Lower leg skin (tissue), 4 donors: ENCODE results near the gene TFF2. TPM values are rescaled to one million over a fixed set of nuclear protein-coding genes. Genes with fewer than 3 reads are reported as not detected.

Source experiments
- DNase-seq, 2 donors: peaks; one replicate each; pipeline ENCODE4 v3.0.0-alpha.2; 2019; ENCODE audit warnings: low spot score in 2 of 2
- H3K4me3 ChIP-seq: fragments of 200-600 bp; sonication (generic); 2 replicates; pipeline ENCODE4 v1.5.1; 2017; ENCODE audit warnings: mild to moderate bottlenecking, low read depth; ENCODE audit not compliant: poor library complexity, severe bottlenecking
- CTCF ChIP-seq, 3 donors: fragments of 450-650 bp; IDR thresholded peaks; one replicate each; pipeline ENCODE4 v1.5.1; 2016; ENCODE audit warnings: antibody characterized with exemption in 3 of 3, mild to moderate bottlenecking in 3 of 3, moderate library complexity in 2 of 3
- POLR2A ChIP-seq, 2 donors: fragments of 450-650 bp; IDR thresholded peaks; one replicate each; pipeline ENCODE4 v1.6.1; 2016 to 2017; ENCODE audit warnings: antibody characterized with exemption in 2 of 2, mild to moderate bottlenecking in 1 of 2, moderate library complexity in 1 of 2
- WGBS, 2 donors: methylation state at CpG; one replicate each; pipeline ENCODE4 v1.1.5; 2018; 5-methylcytosine and 5-hydroxymethylcytosine counted together
- intact Hi-C: fragments of 100-400 bp; cut with DNase I; formaldehyde crosslinking; loops from one replicate; pipeline ENCODE4 v1.15.0; 2023; ENCODE audit warnings: low total_unique reads
- total RNA-seq, 4 donors: library from RNA; depleted of rRNA; stranded (reverse); fragments of >200 nt; gene quantifications; one replicate each; pipeline ENCODE4 v1.1.0, GENCODE V29; 2016

The TFF2 gene
- total RNA-seq, 4 donors from 2014 or later, result not detected

- H3K4me3 ChIP-seq, result no peak overlapping the region
- no peak for TF ChIP-seq CTCF (IDR thresholded peaks at IDR 0.05)
- TF ChIP-seq POLR2A (IDR thresholded peaks at IDR 0.05), result no peak
- DNase-seq, result no peak
- intact Hi-C loops, result no loop called here
Measured at GRCh38 chr21:42331660-42332059, 19.1 kb downstream of the TFF2 start.

- intact Hi-C loops, result no loop called here
- no peak for TF ChIP-seq CTCF (IDR thresholded peaks at IDR 0.05)
- no peak for TF ChIP-seq POLR2A (IDR thresholded peaks at IDR 0.05)
- WGBS, 2 donors, result 90 to 92% methylated on average over 4 of the region's 4 CpGs
- DNase-seq, result peak in 1 of 2 donors; percentile 45
- H3K4me3 ChIP-seq, result no peak overlapping the region
Measured at GRCh38 chr21:42330380-42331371, 20.1 kb downstream of the TFF2 start.

- 85 to 92% methylated on average over 6 of the region's 6 CpGs for WGBS, 2 donors
- DNase-seq, result peak in 1 of 2 donors; percentile 65
- no peak overlapping the region for H3K4me3 ChIP-seq
- intact Hi-C loops, result no loop called here
- no peak for TF ChIP-seq CTCF (IDR thresholded peaks at IDR 0.05)
- no peak for TF ChIP-seq POLR2A (IDR thresholded peaks at IDR 0.05)
Measured at GRCh38 chr21:42324896-42325295, 25.9 kb downstream of the TFF2 start.

- intact Hi-C loops, result no loop called here
- H3K4me3 ChIP-seq, result no peak overlapping the region
- TF ChIP-seq POLR2A (IDR thresholded peaks at IDR 0.05) (no peak), CTCF (IDR thresholded peaks at IDR 0.05) (no peak)
- 76 to 85% methylated on average over 4 of the region's 4 CpGs for WGBS, 2 donors
- peak in 1 of 2 donors; percentile 68 for DNase-seq
Measured at GRCh38 chr21:42321845-42322244, 28.9 kb downstream of the TFF2 start.

GRCh38 chr21:42321231-42321630 lies 29.6 kb downstream of the TFF2 start:
- TF ChIP-seq CTCF (IDR thresholded peaks at IDR 0.05), result no peak
- no peak for TF ChIP-seq POLR2A (IDR thresholded peaks at IDR 0.05)
- intact Hi-C loops, result no loop called here
- no peak overlapping the region for H3K4me3 ChIP-seq
- no peak for DNase-seq
- 85 to 91% methylated on average over 10 of the region's 10 CpGs for WGBS, 2 donors
